Aorta (tissue), 5 donors: ENCODE data around the gene IRAK1. TPM values are rescaled to one million over a fixed set of nuclear protein-coding genes. Genes with fewer than 3 reads are reported as not detected.

Source experiments
- ATAC-seq: fragments of 200-7000 bp; cut with Tn5 transposase; one replicate; pipeline ENCODE4 v1.9.1; 2022; ENCODE audit warnings: moderate library complexity; ENCODE audit not compliant: low FRiP score
- DNase-seq, 2 donors: peaks; one replicate each; pipeline ENCODE4 v3.0.0-alpha.2; 2020
- H3K27ac ChIP-seq, 2 donors: one replicate each; pipeline ENCODE4 v1.5.1; 2013; ENCODE audit warnings: low read length in 2 of 2, mild to moderate bottlenecking in 2 of 2, moderate library complexity in 2 of 2, control low read depth in 1 of 2, inconsistent platforms in 1 of 2, low read depth in 1 of 2
- H3K27me3 ChIP-seq, 2 donors: one replicate each; pipeline ENCODE4 v1.6.1; 2013; ENCODE audit warnings: control low read depth in 1 of 2, low read length in 1 of 2, mild to moderate bottlenecking in 1 of 2, moderate library complexity in 1 of 2; ENCODE audit not compliant: insufficient read depth in 2 of 2, control insufficient read depth in 1 of 2
- H3K36me3 ChIP-seq, 2 donors: one replicate each; pipeline ENCODE4 v1.6.1; 2013; ENCODE audit warnings: control low read depth in 1 of 2, low read length in 1 of 2, mild to moderate bottlenecking in 1 of 2; ENCODE audit not compliant: insufficient read depth in 2 of 2, control insufficient read depth in 1 of 2
- H3K4me1 ChIP-seq, 2 donors: one replicate each; pipeline ENCODE4 v1.6.1; 2013; ENCODE audit warnings: low read length in 2 of 2, control low read depth in 1 of 2, mild to moderate bottlenecking in 1 of 2, moderate library complexity in 1 of 2; ENCODE audit not compliant: insufficient read depth in 2 of 2, control insufficient read depth in 1 of 2
- H3K4me3 ChIP-seq, 2 donors: one replicate each; pipeline ENCODE4 v1.5.1; 2013; ENCODE audit warnings: low read length in 2 of 2, control low read depth in 1 of 2, mild to moderate bottlenecking in 1 of 2
- H3K9me3 ChIP-seq: one replicate; pipeline ENCODE4 v1.6.1; 2013; ENCODE audit warnings: mild to moderate bottlenecking, low read length; ENCODE audit not compliant: control insufficient read depth
- WGBS, 2 donors: extraction: QIAGEN DNeasy Blood & Tissue Kit; methylation state at CpG; one replicate each; pipeline ENCODE4 v1.1.7; 2013; 5-methylcytosine and 5-hydroxymethylcytosine counted together
- intact Hi-C, 2 donors: fragments of 100-400 bp; cut with DNase I; formaldehyde crosslinking; loops; one replicate each; pipeline versions ENCODE4 v1.14.2 to v1.15.0; 2022
- polyA plus RNA-seq, 2 donors: library from polyadenylated mRNA; stranded (reverse); fragments of 200-250 nt; gene quantifications; one replicate each; pipeline ENCODE4 v1.2.3, GENCODE V29; 2013
- total RNA-seq, 2 donors: library from RNA; stranded (reverse); fragmentation: NEBNext Ultra II Directional; extraction: Animal tissue kit (Norgen Biotek cat#: 25700); gene quantifications; one replicate each; pipeline ENCODE4 v1.2.1, GENCODE V29; 2021
- donor health status: healthy with polysubstance abuse.
- donor health status: Bipolar disorder and iron deficiency.
- donor health status: DM: no; HTN: no; CAD: no.
- donor health status: DM: no; HTN: no; CAD: no.
- donor health status: DM: yes; HTN: yes; CAD: no.

Gene IRAK1
- total and polyA plus RNA-seq, 4 donors = 45.9 to 78.3 (median 61.4) TPM

GRCh38 chrX:154019061-154019621 is 561 bp downstream of the IRAK1 start:
- Histone ChIP-seq H3K4me1 (no peaks in the 10 kb centered on the region), H3K4me3 (peak overlapping the region; percentile 32 to 59), H3K27ac (peak overlapping the region in 1 of 2 donors; percentile 21), H3K9me3 (no peaks in the 10 kb centered on the region), H3K27me3 (no peaks in the 10 kb centered on the region), H3K36me3 (no peaks in the 10 kb centered on the region)
- peak in 1 of 2 donors; percentile 47 for DNase-seq
- no peak for ATAC-seq
- intact Hi-C loops = loop anchor here in 1 of 2 donors (5.0 kb wide), 1 partner anchor 33 kb away; no protein-coding TSS in a partner anchor
- WGBS, 2 donors = 4 to 47% methylated on average over 35 to 45 of the region's 45 CpGs

- intact Hi-C loops = loop anchor here in 1 of 2 donors (5.0 kb wide), 1 partner anchor 34 kb away; no protein-coding TSS in a partner anchor
- 85% methylated on average over 15 of the region's 15 CpGs for WGBS, 2 donors
- H3K4me1 ChIP-seq = no peaks in the 10 kb centered on the region
Measured at GRCh38 chrX:154018518-154019060, 1.1 kb downstream of the IRAK1 start.

GRCh38 chrX:154017766-154018517 is 1.8 kb downstream of the IRAK1 start:
- Histone ChIP-seq H3K9me3 (no peaks in the 10 kb centered on the region), H3K27ac (no peak overlapping the region), H3K36me3 (no peaks in the 10 kb centered on the region), H3K27me3 (no peaks in the 10 kb centered on the region), H3K4me3 (no peak overlapping the region), H3K4me1 (no peaks in the 10 kb centered on the region)
- WGBS, 2 donors = 91 to 92% methylated on average over 26 of the region's 26 CpGs
- peak in 1 of 2 donors; percentile 43 for DNase-seq
- ATAC-seq = no peak
- intact Hi-C loops = loop anchor here in 1 of 2 donors (5.0 kb wide), 1 partner anchor 34 kb away; no protein-coding TSS in a partner anchor

More at GRCh38 chrX:154018518-154019060, 1.1 kb downstream of the IRAK1 start:
- H3K27me3 ChIP-seq = no peaks in the 10 kb centered on the region
- no peaks in the 10 kb centered on the region for H3K36me3 ChIP-seq
- DNase-seq = no peak
- H3K9me3 ChIP-seq = no peaks in the 10 kb centered on the region
- H3K27ac ChIP-seq = no peak overlapping the region
- no peak for ATAC-seq
- H3K4me3 ChIP-seq = no peak overlapping the region

GRCh38 chrX:154016366-154017076 is 3.2 kb downstream of the IRAK1 start:
- no peaks in the 10 kb centered on the region for H3K27me3 ChIP-seq
- H3K36me3 ChIP-seq = no peaks in the 10 kb centered on the region
- no peaks in the 10 kb centered on the region for H3K9me3 ChIP-seq
- ATAC-seq (no peak), DNase-seq (peak in 1 of 2 donors; percentile 42)
- H3K27ac ChIP-seq = no peak overlapping the region
- intact Hi-C loops = loop anchor here in 1 of 2 donors (5.0 kb wide), 1 partner anchor 36 kb away; no protein-coding TSS in a partner anchor
- no peak overlapping the region for H3K4me3 ChIP-seq
- 91 to 92% methylated on average over 24 of the region's 24 CpGs for WGBS, 2 donors
- no peaks in the 10 kb centered on the region for H3K4me1 ChIP-seq

- DNase-seq = no peak
- H3K4me1 ChIP-seq = no peaks in the 10 kb centered on the region
- no peak overlapping the region for H3K4me3 ChIP-seq
- H3K27me3 ChIP-seq = no peaks in the 10 kb centered on the region
- intact Hi-C loops = loop anchor here in 1 of 2 donors (5.0 kb wide), 1 partner anchor 37 kb away; no protein-coding TSS in a partner anchor
- 78 to 86% methylated on average over 16 of the region's 16 CpGs for WGBS, 2 donors
- H3K36me3 ChIP-seq = no peaks in the 10 kb centered on the region
- no peak for ATAC-seq
- H3K9me3 ChIP-seq = no peaks in the 10 kb centered on the region
- H3K27ac ChIP-seq = no peak overlapping the region
Measured at GRCh38 chrX:154015581-154016264, 4.0 kb downstream of the IRAK1 start.

- Histone ChIP-seq H3K27ac (no peak overlapping the region), H3K9me3 (no peaks in the 10 kb centered on the region), H3K4me3 (no peak overlapping the region), H3K36me3 (no peaks in the 10 kb centered on the region), H3K27me3 (no peaks in the 10 kb centered on the region), H3K4me1 (no peaks in the 10 kb centered on the region)
- no peak for DNase-seq
- intact Hi-C loops = loop anchor here (5.0 kb wide), 2 partner anchors 33 to 38 kb away; no protein-coding TSS in a partner anchor
- WGBS, 2 donors = 86 to 88% methylated on average over 24 of the region's 24 CpGs
- ATAC-seq = no peak
Measured at GRCh38 chrX:154014429-154015380, 5.0 kb downstream of the IRAK1 start.

- ATAC-seq = peak; percentile 65
- no peak for DNase-seq
- Histone ChIP-seq H3K36me3 (no peaks in the 10 kb centered on the region), H3K4me1 (no peaks in the 10 kb centered on the region), H3K27me3 (no peaks in the 10 kb centered on the region), H3K27ac (no peak overlapping the region), H3K9me3 (no peaks in the 10 kb centered on the region), H3K4me3 (no peak overlapping the region)
- intact Hi-C loops = loop anchor here in 1 of 2 donors (5.0 kb wide), 1 partner anchor 34 kb away; no protein-coding TSS in a partner anchor
- WGBS, 2 donors = 40 to 41% methylated on average over 20 of the region's 20 CpGs
Measured at GRCh38 chrX:154013614-154014360, 5.9 kb downstream of the IRAK1 start.
